Peyer's patch (tissue), 4 donors: ENCODE results near the gene SYNE2.

Experiments
- POLR2A ChIP-seq, 2 donors: fragments of 450-650 bp; IDR thresholded peaks; one replicate each; pipeline ENCODE4 v1.5.1; 2017; ENCODE audit warnings: antibody characterized with exemption in 2 of 2, mild to moderate bottlenecking in 2 of 2, moderate library complexity in 2 of 2
- TF ChIP-seq, protein P1 (sequence below), 6 experiments: fragments of 450-650 bp in 4 of 6; fragments of 200-600 bp in 2 of 6; sonication (generic) in 1 of 6; IDR thresholded peaks; one replicate each; pipeline ENCODE4 v1.5.1; 2017 to 2019; ENCODE audit warnings: antibody characterized with exemption in 6 of 6, mild to moderate bottlenecking in 3 of 6, moderate library complexity in 1 of 6

DNA sequence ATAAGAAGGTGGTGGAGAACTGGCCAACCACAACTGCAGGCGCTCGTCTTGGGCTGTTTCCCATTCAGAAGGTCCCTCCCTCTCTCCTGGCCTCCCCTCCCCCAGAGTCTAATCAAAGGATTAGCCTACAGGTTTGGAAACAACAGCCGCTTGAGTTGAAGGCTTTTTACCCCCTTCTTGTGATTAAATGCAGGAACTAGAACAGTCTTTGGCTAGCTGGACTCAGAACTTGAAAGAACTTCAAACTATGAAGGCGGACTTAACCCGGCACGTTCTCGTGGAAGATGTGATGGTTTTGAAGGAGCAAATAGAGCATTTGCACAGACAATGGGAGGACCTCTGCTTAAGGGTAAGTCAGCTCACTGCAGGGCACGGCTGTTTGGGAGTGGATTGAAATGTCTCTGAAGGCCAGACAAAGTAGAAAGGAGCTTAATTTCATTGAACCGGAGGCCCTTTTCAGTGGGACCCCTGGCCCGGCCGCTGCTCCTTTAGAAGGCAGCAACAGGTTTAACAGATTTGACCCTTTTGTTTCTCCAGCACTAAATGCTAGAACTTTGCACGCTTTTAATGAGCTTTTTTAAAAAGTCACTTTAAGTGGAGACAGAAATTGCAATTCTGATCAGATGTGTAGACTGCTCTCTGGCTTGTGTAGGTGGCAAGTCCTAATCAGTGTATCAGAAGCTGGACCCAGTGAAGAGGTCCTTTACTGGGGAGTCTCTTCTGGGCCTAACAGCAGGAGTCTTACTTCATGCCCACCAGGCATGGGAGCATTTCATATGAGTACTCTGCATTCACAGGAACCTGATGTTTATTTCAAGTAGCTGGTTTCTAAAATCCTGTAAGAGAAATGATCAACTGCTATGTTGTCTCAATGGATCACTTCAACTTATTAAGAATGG lies 333.7 kb downstream of the SYNE2 start:
- TF ChIP-seq, protein P1, sequence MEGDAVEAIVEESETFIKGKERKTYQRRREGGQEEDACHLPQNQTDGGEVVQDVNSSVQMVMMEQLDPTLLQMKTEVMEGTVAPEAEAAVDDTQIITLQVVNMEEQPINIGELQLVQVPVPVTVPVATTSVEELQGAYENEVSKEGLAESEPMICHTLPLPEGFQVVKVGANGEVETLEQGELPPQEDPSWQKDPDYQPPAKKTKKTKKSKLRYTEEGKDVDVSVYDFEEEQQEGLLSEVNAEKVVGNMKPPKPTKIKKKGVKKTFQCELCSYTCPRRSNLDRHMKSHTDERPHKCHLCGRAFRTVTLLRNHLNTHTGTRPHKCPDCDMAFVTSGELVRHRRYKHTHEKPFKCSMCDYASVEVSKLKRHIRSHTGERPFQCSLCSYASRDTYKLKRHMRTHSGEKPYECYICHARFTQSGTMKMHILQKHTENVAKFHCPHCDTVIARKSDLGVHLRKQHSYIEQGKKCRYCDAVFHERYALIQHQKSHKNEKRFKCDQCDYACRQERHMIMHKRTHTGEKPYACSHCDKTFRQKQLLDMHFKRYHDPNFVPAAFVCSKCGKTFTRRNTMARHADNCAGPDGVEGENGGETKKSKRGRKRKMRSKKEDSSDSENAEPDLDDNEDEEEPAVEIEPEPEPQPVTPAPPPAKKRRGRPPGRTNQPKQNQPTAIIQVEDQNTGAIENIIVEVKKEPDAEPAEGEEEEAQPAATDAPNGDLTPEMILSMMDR (IDR thresholded peaks at IDR 0.05), result no peak
- no peak for TF ChIP-seq POLR2A (IDR thresholded peaks at IDR 0.05)
